ENCODE data around the gene SERTAD3. TPM values are rescaled to one million over a fixed set of nuclear protein-coding genes. Genes with fewer than 3 reads are reported as not detected.

Gene SERTAD3
- total RNA-seq, 4 donors from 2014 or later: 20.5 to 26.5 (median 25.0) TPM

- intact Hi-C loops (cut with DNase I; ENCODE audit: low total_unique reads): no loop called here
- H3K4me3 ChIP-seq (ENCODE audit: low read depth, poor library complexity, severe bottlenecking): no peak overlapping the region
- 93% methylated on average over 4 of the region's 4 CpGs for WGBS, 2 donors
- DNase-seq (ENCODE audit: low spot score in 2 of 2): no peak
- TF ChIP-seq CTCF (IDR thresholded peaks at IDR 0.05): no peak
- TF ChIP-seq POLR2A (IDR thresholded peaks at IDR 0.05): no peak
These were observed 30.6 kb upstream of the SERTAD3 start for GRCh38 chr19:40474737-40475136.

DNA sequence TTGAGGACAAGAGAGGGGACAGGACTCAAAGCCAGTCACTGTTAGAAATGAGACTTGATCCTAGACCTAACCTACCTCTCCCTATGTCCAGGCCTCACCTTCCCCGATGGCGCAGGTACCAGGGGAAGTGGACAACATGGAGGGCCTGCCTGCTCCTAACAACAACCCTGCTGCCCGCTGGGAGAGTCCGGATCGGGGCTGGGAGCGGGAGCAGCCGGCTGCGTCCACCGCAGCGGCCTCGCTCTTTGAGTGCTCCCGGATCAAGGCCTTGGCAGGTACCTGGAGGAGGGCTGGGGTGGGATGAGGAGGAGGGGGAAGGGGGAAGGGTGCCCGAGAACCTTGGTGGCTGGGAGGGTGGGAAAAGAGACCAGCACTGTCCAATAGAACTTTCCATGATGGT, 28.4 kb upstream of the SERTAD3 start:
- H3K4me3 ChIP-seq (ENCODE audit: low read depth, poor library complexity, severe bottlenecking): no peak overlapping the region
- 93 to 97% methylated on average over 13 of the region's 13 CpGs for WGBS, 2 donors
- DNase-seq (ENCODE audit: low spot score in 2 of 2): no peak
- intact Hi-C loops (cut with DNase I; ENCODE audit: low total_unique reads): no loop called here
- TF ChIP-seq POLR2A (IDR thresholded peaks at IDR 0.05) (no peak), CTCF (IDR thresholded peaks at IDR 0.05) (no peak)

- WGBS, 2 donors: 95 to 98% methylated on average over 3 of the region's 3 CpGs
These were observed 27.0 kb upstream of the SERTAD3 start for GRCh38 chr19:40471111-40471510.

GRCh38 chr19:40469011-40469410, 24.9 kb upstream of the SERTAD3 start:
- H3K4me3 ChIP-seq (ENCODE audit: low read depth, poor library complexity, severe bottlenecking): no peak overlapping the region
- no peak for TF ChIP-seq POLR2A (IDR thresholded peaks at IDR 0.05)
- no peak for TF ChIP-seq CTCF (IDR thresholded peaks at IDR 0.05)
- WGBS, 2 donors: 89 to 93% methylated on average over 6 of the region's 6 CpGs
- intact Hi-C loops (cut with DNase I; ENCODE audit: low total_unique reads): loop anchor here (10.0 kb wide), 1 partner anchor 166 kb away; no protein-coding TSS in a partner anchor
- no peak for DNase-seq (ENCODE audit: low spot score in 2 of 2)

More at GRCh38 chr19:40471111-40471510, 27.0 kb upstream of the SERTAD3 start:
- no peak overlapping the region for H3K4me3 ChIP-seq (ENCODE audit: low read depth, poor library complexity, severe bottlenecking)
- intact Hi-C loops (cut with DNase I; ENCODE audit: low total_unique reads): no loop called here
- no peak for TF ChIP-seq POLR2A (IDR thresholded peaks at IDR 0.05)
- TF ChIP-seq CTCF (IDR thresholded peaks at IDR 0.05): no peak
- no peak for DNase-seq (ENCODE audit: low spot score in 2 of 2)

GRCh38 chr19:40466985-40467734, 23.0 kb upstream of the SERTAD3 start, which contains the start of gene SPTBN4:
SPTBN4 (plus strand) TSS chr19:40467001; CDS start chr19:40472622, 5,621 bp downstream.
- peak within 1 kb of the TSS; percentile 15 for H3K4me3 ChIP-seq (ENCODE audit: low read depth, poor library complexity, severe bottlenecking)
- DNase-seq (ENCODE audit: low spot score in 2 of 2): no peak
- TF ChIP-seq POLR2A (IDR thresholded peaks at IDR 0.05) (no peak), CTCF (IDR thresholded peaks at IDR 0.05) (no peak)
- 26 to 31% methylated on average over 19 to 21 of the region's 87 CpGs for WGBS, 2 donors
- intact Hi-C loops (cut with DNase I; ENCODE audit: low total_unique reads): loop anchor here (10.0 kb wide), 1 partner anchor 168 kb away; no protein-coding TSS in a partner anchor

All from lower leg skin (tissue), 4 donors.